ENCODE data around the gene ZNF148. TPM values are rescaled to one million over a fixed set of nuclear protein-coding genes. Genes with fewer than 3 reads are reported as not detected.
A peak's percentile ranks its signal among the peaks of the same experiment; 100 is the strongest.

Gene ZNF148
- total and polyA plus RNA-seq, 8 donors: 3.1 to 109 (median 10.6) TPM

- no peak overlapping the region for H3K4me3 ChIP-seq
- peaks cover 4 to 38% (median 13%) of the 10 kb centered on the region in 3 donors for H3K27me3 ChIP-seq
- TF ChIP-seq POLR2A (IDR thresholded peaks at IDR 0.05): no peak
- no peak overlapping the region for H3K27ac ChIP-seq
- intact Hi-C loops (cut with DNase I; ENCODE audit: low total_unique reads): no loop called here
- H3K4me1 ChIP-seq: peaks cover 13 to 23% (median 18%) of the 10 kb centered on the region in 4 donors
- DNase-seq: no peak
- H3K9me3 ChIP-seq: no peaks in the 10 kb centered on the region
- 90 to 94% (median 91%) methylated on average over 4 of the region's 4 CpGs for WGBS, 5 donors
- no peaks in the 10 kb centered on the region for H3K36me3 ChIP-seq
Measured at GRCh38 chr3:125213364-125213755, 161.8 kb downstream of the ZNF148 start.

- DNase-seq: peak; percentile 41 to 67
- Histone ChIP-seq H3K4me1 (peaks cover 13 to 29% (median 21%) of the 10 kb centered on the region in 4 donors), H3K36me3 (no peaks in the 10 kb centered on the region), H3K4me3 (peak within 1 kb of the TSS; percentile 55 to 73 (median 60)), H3K27me3 (peaks cover 4 to 38% (median 13%) of the 10 kb centered on the region in 3 donors), H3K27ac (peak within 1 kb of the TSS; percentile 33 to 75 (median 71)), H3K9me3 (no peaks in the 10 kb centered on the region)
- 5 to 54% (median 7%) methylated on average over 3 to 55 of the region's 55 CpGs for WGBS, 5 donors
- intact Hi-C loops (cut with DNase I; ENCODE audit: low total_unique reads): no loop called here
- no peak for TF ChIP-seq EP300 (IDR thresholded peaks at IDR 0.05)
- TF ChIP-seq CTCF (IDR thresholded peaks at IDR 0.05): no peak
- no peak for TF ChIP-seq POLR2A (IDR thresholded peaks at IDR 0.05)
- TF ChIP-seq POLR2AphosphoS5 (IDR thresholded peaks at IDR 0.05): no peak
Measured at GRCh38 chr3:125212509-125213363, 162.4 kb downstream of the ZNF148 start, which contains the start of gene SLC12A8. SLC12A8 (minus strand) TSS chr3:125212748; CDS start chr3:125211349, 1,399 bp downstream.

- peaks cover 4 to 38% (median 13%) of the 10 kb centered on the region in 3 donors for H3K27me3 ChIP-seq
- H3K4me3 ChIP-seq: peak overlapping the region; percentile 55 to 73 (median 60)
- intact Hi-C loops (cut with DNase I; ENCODE audit: low total_unique reads): no loop called here
- no peaks in the 10 kb centered on the region for H3K9me3 ChIP-seq
- 2 to 10% (median 9%) methylated on average over 12 to 28 of the region's 28 CpGs for WGBS, 5 donors
- TF ChIP-seq POLR2AphosphoS5 (IDR thresholded peaks at IDR 0.05) (no peak), EP300 (IDR thresholded peaks at IDR 0.05) (no peak), POLR2A (IDR thresholded peaks at IDR 0.05) (no peak), CTCF (IDR thresholded peaks at IDR 0.05) (no peak)
- no peaks in the 10 kb centered on the region for H3K36me3 ChIP-seq
- peak overlapping the region; percentile 33 to 75 (median 71) for H3K27ac ChIP-seq
- H3K4me1 ChIP-seq: peaks cover 13 to 34% (median 21%) of the 10 kb centered on the region in 4 donors
- DNase-seq: peak in 1 of 2 donors; percentile 53
Measured at GRCh38 chr3:125212091-125212508, 163.0 kb downstream of the ZNF148 start.

GRCh38 chr3:125211523-125212090, 163.5 kb downstream of the ZNF148 start:
- H3K27me3 ChIP-seq: peaks cover 4 to 38% (median 13%) of the 10 kb centered on the region in 3 donors
- intact Hi-C loops (cut with DNase I; ENCODE audit: low total_unique reads): no loop called here
- peak overlapping the region; percentile 55 to 73 (median 60) for H3K4me3 ChIP-seq
- H3K27ac ChIP-seq: peak overlapping the region; percentile 33 to 75 (median 71)
- peaks cover 13 to 34% (median 21%) of the 10 kb centered on the region in 4 donors for H3K4me1 ChIP-seq
- TF ChIP-seq EP300 (IDR thresholded peaks at IDR 0.05) (no peak), POLR2A (IDR thresholded peaks at IDR 0.05) (no peak), POLR2AphosphoS5 (IDR thresholded peaks at IDR 0.05) (no peak), CTCF (IDR thresholded peaks at IDR 0.05) (no peak)
- WGBS, 5 donors: 32 to 58% (median 36%) methylated on average over 9 to 11 of the region's 11 CpGs
- no peak for DNase-seq
- H3K9me3 ChIP-seq: no peaks in the 10 kb centered on the region
- H3K36me3 ChIP-seq: no peaks in the 10 kb centered on the region

All from stomach (tissue), 9 donors.